Erythroblast (primary cell): ENCODE data around the gene D2HGDH.

ENCODE experiments used
- GATA1 ChIP-seq: IDR thresholded peaks from 2 replicates; pipeline ENCODE4 v1.6.1; 2011; ENCODE audit warnings: low read depth, mild to moderate bottlenecking, control low read depth, low read length, moderate library complexity
- POLR2A ChIP-seq: IDR thresholded peaks from 2 replicates; pipeline ENCODE4 v1.6.1; 2011; ENCODE audit warnings: mild to moderate bottlenecking, low read length

DNA sequence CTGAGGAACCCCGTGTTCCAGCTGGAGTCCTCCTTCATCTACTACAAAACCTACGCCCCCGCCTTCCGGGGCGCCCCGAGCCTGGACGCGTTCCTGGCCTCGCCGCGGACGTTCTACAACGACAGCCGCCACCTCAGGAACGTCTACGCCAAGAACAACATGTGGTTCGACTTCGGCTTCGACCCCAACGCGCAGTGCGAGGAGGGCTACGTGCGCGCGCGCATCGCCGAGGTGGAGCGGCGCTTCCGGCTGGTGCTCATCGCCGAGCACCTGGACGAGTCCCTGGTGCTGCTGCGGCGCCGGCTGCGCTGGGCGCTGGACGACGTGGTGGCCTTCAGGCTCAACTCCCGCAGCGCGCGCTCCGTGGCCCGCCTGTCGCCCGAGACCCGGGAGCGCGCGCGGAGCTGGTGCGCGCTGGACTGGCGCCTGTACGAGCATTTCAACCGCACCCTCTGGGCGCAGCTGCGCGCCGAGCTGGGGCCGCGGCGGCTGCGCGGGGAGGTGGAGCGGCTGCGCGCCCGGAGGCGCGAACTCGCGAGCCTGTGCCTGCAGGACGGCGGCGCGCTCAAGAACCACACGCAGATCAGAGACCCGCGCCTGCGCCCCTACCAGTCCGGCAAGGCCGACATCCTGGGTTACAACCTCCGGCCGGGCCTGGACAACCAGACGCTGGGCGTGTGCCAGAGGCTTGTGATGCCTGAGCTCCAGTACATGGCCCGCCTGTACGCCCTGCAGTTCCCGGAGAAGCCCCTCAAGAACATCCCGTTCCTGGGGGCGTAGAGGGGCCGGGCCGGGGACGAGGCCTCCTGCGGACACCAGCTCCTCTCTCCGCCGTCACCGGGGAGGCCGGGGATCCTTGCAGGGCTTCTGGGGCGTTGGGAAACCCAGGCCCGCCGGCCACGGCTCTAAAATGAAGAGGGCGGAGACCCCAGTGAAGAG is 69.2 kb downstream of the D2HGDH start:
- TF ChIP-seq POLR2A (no peak), GATA1 (no peak)
